Activated naive CD4-positive, alpha-beta T cell treated with anti-CD3 and anti-CD28 coated beads for 36 hours (primary cell): ENCODE data around the gene AP1B1. TPM values are rescaled to one million over a fixed set of nuclear protein-coding genes. Genes with fewer than 3 reads are reported as not detected.
"Not testable (repeated sequence)": the region's sequence is repeated elsewhere in the genome, so short reads cannot be mapped to it uniquely, and the experiment has no call there.

Source experiments
- CTCF ChIA-PET: fragments of 350-600 bp; sonication (Branson Sonifier 250); formaldehyde crosslinking; loops from one replicate; lab custom pipeline; 2021; ENCODE audit warnings: antibody characterized with exemption; lab: Charles Lee
- DNase-seq: peaks from one replicate; pipeline ENCODE4 v3.0.0-alpha.2; 2020
- H3K27ac Mint-ChIP-seq: one replicate; pipeline ENCODE4 v1.8.0; 2021; ENCODE audit warnings: mild to moderate bottlenecking, mixed read lengths
- H3K27me3 Mint-ChIP-seq: one replicate; pipeline ENCODE4 v1.8.0; 2021; ENCODE audit warnings: low read depth, mixed read lengths
- H3K36me3 Mint-ChIP-seq: one replicate; pipeline ENCODE4 v1.8.0; 2021; ENCODE audit warnings: low read depth, mixed read lengths
- H3K4me1 Mint-ChIP-seq: one replicate; pipeline ENCODE4 v1.8.0; 2021; ENCODE audit warnings: low read depth, mixed read lengths
- H3K4me3 Mint-ChIP-seq: one replicate; pipeline ENCODE4 v1.8.0; 2021; ENCODE audit warnings: mild to moderate bottlenecking, moderate library complexity, mixed read lengths
- H3K9me3 Mint-ChIP-seq: one replicate; pipeline ENCODE4 v1.8.0; 2021; ENCODE audit warnings: mixed read lengths
- intact Hi-C: fragments of 100-400 bp; cut with micrococcal nuclease; formaldehyde crosslinking; loops from one replicate; pipeline ENCODE4 v1.15.1; 2023
- total RNA-seq, 2 experiments: library from RNA; stranded (reverse); gene quantifications; one replicate each; pipeline ENCODE4 v1.2.3, GENCODE V29; 2021

AP1B1 gene
- total RNA-seq, 2 experiments from 2014 or later, result 52.0 to 52.2 TPM

DNA sequence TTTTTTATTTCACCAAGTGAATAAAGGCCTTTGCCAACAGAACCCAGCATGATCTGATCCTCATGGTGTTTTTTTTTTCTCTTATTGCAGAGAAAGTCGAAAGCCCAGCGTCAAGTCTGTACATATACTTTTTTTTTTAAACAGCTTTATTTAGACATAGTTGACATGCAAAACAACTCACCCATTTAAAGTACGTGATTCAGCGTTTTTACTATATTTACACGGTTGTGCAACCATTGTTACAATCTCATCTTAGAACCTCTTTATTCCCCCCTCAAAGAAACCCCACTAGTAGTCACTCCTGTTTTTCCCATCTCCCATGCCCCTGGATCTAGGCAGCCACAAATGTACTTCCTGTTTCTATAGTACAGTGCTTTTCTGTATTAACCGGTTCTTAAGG lies 20.6 kb upstream of the AP1B1 start:
- DNase-seq, result no peak
- Mint-ChIP-seq H3K4me1 (peaks cover under 1% of the 10 kb centered on the region), H3K4me3 (no peak overlapping the region), H3K9me3 (no peaks in the 10 kb centered on the region), H3K27me3 (no peaks in the 10 kb centered on the region), H3K36me3 (no peaks in the 10 kb centered on the region), H3K27ac (no peak overlapping the region)
- CTCF ChIA-PET, result interaction anchor here (1.3 kb wide), 1 partner anchor 27 kb away, joined by 7 read pairs; no protein-coding TSS in a partner anchor
- intact Hi-C loops, result no loop called here

DNA sequence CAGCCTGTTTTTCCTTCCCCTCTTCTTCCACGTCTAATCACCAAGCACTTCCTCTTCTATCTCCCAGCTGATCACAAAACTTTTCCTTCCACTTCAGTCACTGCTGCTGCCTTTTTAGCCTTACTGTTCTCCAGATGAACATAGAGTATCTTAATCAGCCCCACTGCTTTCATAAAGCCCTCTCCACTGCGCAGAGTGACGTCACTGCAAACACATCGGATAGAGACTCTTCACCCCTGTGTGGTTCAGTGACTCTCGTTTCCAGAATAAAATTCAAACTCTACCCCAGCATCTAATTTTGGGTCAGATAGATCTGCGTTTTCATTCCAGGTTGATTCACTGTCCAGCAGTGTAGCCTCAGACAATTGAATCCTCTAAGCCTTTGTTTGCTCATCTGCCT lies 13.2 kb upstream of the AP1B1 start:
- H3K4me1 Mint-ChIP-seq, result not testable (repeated sequence)

DNA sequence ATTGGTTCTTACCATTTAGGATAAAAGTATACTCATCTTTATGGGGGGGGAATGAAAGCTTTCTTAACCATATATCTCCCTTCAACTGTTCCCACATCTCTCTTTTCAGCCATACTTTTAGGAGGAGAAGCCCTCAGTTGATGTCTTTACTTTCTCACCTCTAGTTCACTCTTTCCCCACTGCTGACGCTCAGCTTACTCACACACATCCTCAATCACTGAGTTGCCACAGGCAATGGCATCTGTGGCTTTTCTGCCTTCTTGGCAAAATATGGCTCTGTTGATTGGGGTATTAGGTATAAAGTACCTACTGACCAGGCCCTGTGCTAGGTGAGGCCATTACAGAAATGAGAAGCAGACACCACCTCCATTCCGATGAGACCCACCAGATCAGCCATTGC lies 12.2 kb upstream of the AP1B1 start:
- intact Hi-C loops, result no loop called here
- Mint-ChIP-seq H3K9me3 (no peaks in the 10 kb centered on the region), H3K36me3 (no peaks in the 10 kb centered on the region), H3K27ac (no peak overlapping the region), H3K4me3 (no peak overlapping the region), H3K4me1 (no peaks in the 10 kb centered on the region), H3K27me3 (peaks cover 2% of the 10 kb centered on the region)
- no peak for DNase-seq
- CTCF ChIA-PET, result no interaction called here

More for the DNA sequence above, 13.2 kb upstream of the AP1B1 start:
- CTCF ChIA-PET, intact Hi-C loops, H3K4me3 Mint-ChIP-seq, H3K9me3 Mint-ChIP-seq, DNase-seq, H3K27me3 Mint-ChIP-seq, H3K36me3 Mint-ChIP-seq, H3K27ac Mint-ChIP-seq: not testable (repeated sequence)

DNA sequence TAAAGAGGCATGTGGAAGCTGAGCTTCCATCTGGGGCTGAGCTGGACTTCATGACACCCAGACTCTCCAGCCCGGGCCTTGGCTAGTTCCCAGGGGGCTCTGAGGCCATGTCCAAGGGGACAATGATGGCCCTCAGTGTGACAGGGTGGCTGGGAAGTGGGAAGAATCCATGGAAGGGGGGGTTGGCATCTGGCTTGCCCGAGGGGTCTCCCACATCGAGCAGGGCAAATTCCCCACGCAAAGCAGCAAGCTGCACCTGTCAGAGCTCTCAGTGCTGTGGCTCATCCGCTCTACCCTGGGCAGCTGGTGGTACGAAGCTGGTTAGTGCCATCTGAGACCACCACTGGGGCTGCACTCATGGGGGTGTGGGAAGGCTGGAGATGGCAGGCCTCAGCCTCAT lies 9.4 kb upstream of the AP1B1 start:
- Mint-ChIP-seq H3K27me3 (peaks cover 2% of the 10 kb centered on the region), H3K27ac (no peak overlapping the region), H3K9me3 (no peaks in the 10 kb centered on the region), H3K4me1 (peaks cover 6% of the 10 kb centered on the region), H3K36me3 (no peaks in the 10 kb centered on the region), H3K4me3 (no peak overlapping the region)
- intact Hi-C loops, result no loop called here
- CTCF ChIA-PET, result interaction anchor here (2.1 kb wide), 1 partner anchor 126 kb away, joined by 5 read pairs; no protein-coding TSS in a partner anchor
- DNase-seq, result no peak

DNA sequence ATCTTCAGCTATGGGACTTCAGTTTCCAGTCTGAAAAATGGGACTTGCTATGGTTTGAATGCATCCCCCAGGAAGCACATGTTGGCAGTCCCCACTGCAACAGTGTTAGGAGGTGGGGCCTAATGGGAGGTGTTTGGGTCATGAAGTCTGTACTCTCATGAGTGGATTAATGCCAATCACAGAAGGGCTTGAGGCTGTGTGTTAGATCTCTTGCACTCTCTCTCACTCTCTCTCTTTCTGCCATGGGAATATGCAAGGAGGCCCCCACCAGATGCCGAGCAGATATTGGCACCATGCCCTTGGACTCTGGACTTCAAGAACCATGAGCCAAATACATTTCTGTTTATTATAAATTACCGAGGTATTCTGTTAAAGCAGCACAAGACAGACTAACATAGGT lies 7.8 kb upstream of the AP1B1 start:
- no peak overlapping the region for H3K27ac Mint-ChIP-seq
- no peaks in the 10 kb centered on the region for H3K36me3 Mint-ChIP-seq
- H3K9me3 Mint-ChIP-seq, result no peaks in the 10 kb centered on the region
- no peak overlapping the region for H3K4me3 Mint-ChIP-seq
- no peaks in the 10 kb centered on the region for H3K27me3 Mint-ChIP-seq
- CTCF ChIA-PET, result interaction anchor here (0.6 to 2.4 kb wide), 5 partner anchors 17 to 163 kb away, joined by 3 to 9 read pairs (median 5); partner anchors contain the start of gene THOC5
- no peak for DNase-seq
- peaks cover 6% of the 10 kb centered on the region for H3K4me1 Mint-ChIP-seq
- intact Hi-C loops, result no loop called here

DNA sequence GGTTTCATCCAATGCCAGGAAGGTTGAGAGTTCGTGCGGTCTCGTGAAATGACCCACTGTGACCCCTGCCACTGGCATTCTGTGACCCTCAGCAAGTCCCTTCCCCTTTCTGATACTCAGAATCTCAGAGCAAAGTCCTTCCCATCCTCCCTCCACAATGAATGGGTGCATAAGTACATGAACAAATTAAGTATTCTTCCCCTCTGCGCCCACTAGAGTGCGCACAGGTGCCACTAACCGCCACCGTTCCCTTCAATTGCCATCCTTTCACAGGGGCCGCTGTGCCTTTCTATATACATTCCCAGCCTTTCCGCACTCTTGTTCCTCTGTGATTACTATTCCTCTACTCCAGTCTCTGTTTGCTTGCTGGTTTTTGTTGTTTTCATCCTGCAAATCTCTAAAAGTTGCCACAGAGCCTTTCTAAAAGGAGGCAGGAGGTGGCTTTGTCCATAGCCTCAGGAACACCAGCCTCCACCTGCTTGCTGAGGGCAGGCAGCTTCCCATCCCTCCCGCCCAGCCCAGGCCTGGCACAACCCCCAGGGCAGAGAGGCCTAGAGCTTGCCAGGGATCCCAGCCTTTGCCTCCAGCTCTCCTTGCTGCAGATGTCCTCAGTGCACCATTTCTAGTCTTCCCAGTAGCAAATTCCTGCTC lies 6.7 kb upstream of the AP1B1 start:
- Mint-ChIP-seq H3K36me3 (no peaks in the 10 kb centered on the region), H3K4me1 (peaks cover 6% of the 10 kb centered on the region), H3K4me3 (no peak overlapping the region), H3K9me3 (no peaks in the 10 kb centered on the region), H3K27ac (no peak overlapping the region), H3K27me3 (no peaks in the 10 kb centered on the region)
- CTCF ChIA-PET, result interaction anchor here (0.7 to 2.4 kb wide), 8 partner anchors 18 to 606 kb away, joined by 3 to 9 read pairs (median 3); partner anchors contain the start of gene THOC5
- DNase-seq, result peak; percentile 81
- intact Hi-C loops, result loop anchor here (1.0 kb wide), 4 partner anchors 19 to 694 kb away; no protein-coding TSS in a partner anchor

DNA sequence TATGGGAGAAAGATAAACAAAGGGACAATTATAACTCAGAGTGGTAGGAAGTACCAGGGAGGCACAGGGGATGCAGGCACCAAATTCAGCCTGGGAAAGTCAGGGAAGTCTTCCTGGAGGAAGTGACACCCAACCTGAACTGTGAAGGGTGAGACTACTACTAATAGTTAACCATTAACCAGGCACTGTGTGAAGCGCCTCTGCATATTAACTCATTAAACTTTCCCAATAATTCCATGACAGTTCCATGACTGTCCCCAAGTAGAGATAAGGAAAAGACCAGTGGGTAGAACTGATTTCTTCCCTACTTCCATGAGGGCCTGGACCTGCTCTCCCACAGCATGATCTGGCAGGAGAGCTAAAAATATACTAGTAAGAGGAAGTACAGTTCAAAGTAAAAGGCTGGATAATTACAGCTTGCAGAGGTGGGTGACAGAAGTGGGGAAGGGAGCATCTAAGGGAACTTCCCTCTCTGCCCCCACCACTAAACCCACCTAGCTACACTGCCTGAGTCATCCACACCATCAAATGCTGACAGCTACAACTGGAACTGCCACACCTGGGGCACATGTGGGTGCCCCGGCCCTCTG lies 4.7 kb upstream of the AP1B1 start:
- no peak for DNase-seq
- Mint-ChIP-seq H3K27me3 (no peaks in the 10 kb centered on the region), H3K27ac (no peak overlapping the region), H3K4me1 (peaks cover 10% of the 10 kb centered on the region), H3K9me3 (no peaks in the 10 kb centered on the region), H3K4me3 (no peak overlapping the region), H3K36me3 (no peaks in the 10 kb centered on the region)
- intact Hi-C loops, result no loop called here
- CTCF ChIA-PET, result interaction anchor here (0.5 kb wide), 1 partner anchor 203 kb away, joined by 4 read pairs; no protein-coding TSS in a partner anchor

DNA sequence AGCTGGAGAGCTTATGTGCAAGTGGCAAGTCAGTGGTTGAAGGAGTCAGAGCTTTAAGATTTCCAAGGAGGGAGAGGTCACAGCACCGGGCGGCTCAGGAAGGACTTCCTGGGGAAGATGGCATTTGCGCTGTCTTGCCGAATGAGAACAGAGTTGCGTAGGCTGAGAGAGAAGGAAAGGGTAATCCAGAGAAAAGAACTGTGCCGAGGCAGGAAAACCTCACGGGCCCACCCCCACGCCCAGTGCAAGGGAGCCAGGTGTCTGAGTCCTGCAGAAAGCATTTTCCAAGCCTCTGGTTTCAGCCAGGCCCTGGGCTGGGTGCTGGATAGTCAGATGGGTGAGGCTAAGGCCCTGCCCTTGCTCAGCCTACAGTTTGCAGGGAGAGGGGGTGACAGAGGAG lies 3.2 kb upstream of the AP1B1 start:
- no peaks in the 10 kb centered on the region for H3K36me3 Mint-ChIP-seq
- H3K4me3 Mint-ChIP-seq, result no peak overlapping the region
- DNase-seq, result no peak
- H3K4me1 Mint-ChIP-seq, result peaks cover 21% of the 10 kb centered on the region
- intact Hi-C loops, result no loop called here
- H3K9me3 Mint-ChIP-seq, result no peaks in the 10 kb centered on the region
- CTCF ChIA-PET, result interaction anchor here (0.7 kb wide), 1 partner anchor 17 kb away, joined by 5 read pairs; no protein-coding TSS in a partner anchor
- no peak overlapping the region for H3K27ac Mint-ChIP-seq
- no peaks in the 10 kb centered on the region for H3K27me3 Mint-ChIP-seq

DNA sequence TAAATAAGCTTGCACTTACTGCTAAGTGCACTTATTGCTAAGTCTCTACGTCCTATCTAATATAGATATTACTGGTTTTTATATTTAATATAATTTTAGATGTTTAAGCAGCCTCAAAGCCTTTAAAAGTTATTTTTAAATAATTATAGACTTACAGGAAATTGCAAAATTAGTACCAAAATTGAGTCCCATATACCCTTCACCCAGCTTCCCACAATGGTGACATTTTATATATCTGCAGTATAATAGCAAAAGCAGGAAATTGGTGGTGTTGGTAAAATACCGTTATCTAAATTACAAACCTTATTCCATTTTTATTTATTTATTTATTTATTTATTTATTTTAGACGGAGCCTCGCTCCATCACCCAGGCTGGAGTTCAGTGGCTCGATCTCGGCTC lies 1.9 kb upstream of the AP1B1 start:
- intact Hi-C loops, result no loop called here
- no peak for DNase-seq
- Mint-ChIP-seq H3K4me3 (no peak overlapping the region), H3K9me3 (no peaks in the 10 kb centered on the region), H3K4me1 (peaks cover 34% of the 10 kb centered on the region), H3K27me3 (no peaks in the 10 kb centered on the region), H3K27ac (no peak overlapping the region), H3K36me3 (no peaks in the 10 kb centered on the region)
- CTCF ChIA-PET, result interaction anchor here (1.0 kb wide), 1 partner anchor 30 kb away, joined by 3 read pairs; no protein-coding TSS in a partner anchor

DNA sequence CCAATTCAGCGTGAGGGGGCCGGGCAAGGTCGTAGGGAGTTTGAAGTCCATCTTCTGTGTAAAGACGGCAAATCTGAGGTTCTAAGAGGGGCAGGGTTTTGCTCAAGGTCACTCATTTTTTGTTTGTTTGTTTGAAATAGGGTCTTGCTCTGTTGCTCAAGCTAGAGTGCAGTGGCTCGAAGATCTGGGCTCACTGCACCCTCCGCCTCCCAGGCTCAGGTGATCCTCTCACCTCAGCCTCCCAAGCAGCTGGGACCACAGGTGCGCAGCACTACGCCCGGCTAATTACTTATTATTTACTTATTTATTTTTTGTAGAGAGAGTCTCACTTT lies 355 bp upstream of the AP1B1 start:
- peaks cover 41% of the 10 kb centered on the region for H3K4me1 Mint-ChIP-seq

DNA sequence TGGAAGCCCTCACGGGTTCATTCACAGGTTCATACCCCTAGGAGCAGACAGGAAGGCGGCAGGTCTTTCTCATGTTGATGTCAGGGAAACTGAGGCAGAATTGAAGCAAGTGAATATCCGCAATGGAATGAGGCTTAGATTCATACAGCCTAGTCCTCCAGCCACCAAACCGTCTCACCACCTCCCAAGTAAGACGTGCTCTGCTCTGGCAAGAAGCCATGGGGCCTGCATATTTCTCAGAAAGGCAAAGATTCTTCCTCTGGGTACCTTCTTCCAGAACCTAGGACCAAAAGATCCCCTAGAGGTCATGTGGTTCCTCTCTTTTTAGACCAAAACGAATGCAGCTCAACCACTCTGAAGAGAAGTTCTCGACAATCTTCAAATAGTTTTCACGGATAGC lies 1.7 kb downstream of the AP1B1 start:
- H3K27me3 Mint-ChIP-seq, result no peaks in the 10 kb centered on the region
- no peak overlapping the region for H3K27ac Mint-ChIP-seq
- peaks cover 4% of the 10 kb centered on the region for H3K36me3 Mint-ChIP-seq
- intact Hi-C loops, result no loop called here
- no peak for DNase-seq
- H3K4me3 Mint-ChIP-seq, result peak overlapping the region; percentile 34
- peaks cover 50% of the 10 kb centered on the region for H3K4me1 Mint-ChIP-seq
- no peaks in the 10 kb centered on the region for H3K9me3 Mint-ChIP-seq
- CTCF ChIA-PET, result interaction anchor here (0.6 to 1.1 kb wide), 2 partner anchors 24 to 73 kb away, joined by 3 to 4 read pairs; no protein-coding TSS in a partner anchor

More for the DNA sequence above, 355 bp upstream of the AP1B1 start:
- H3K36me3 Mint-ChIP-seq, result peaks cover 2% of the 10 kb centered on the region
- DNase-seq, result no peak
- peak overlapping the region; percentile 90 for H3K4me3 Mint-ChIP-seq
- no peaks in the 10 kb centered on the region for H3K27me3 Mint-ChIP-seq
- H3K27ac Mint-ChIP-seq, result peak overlapping the region; percentile 82
- no peaks in the 10 kb centered on the region for H3K9me3 Mint-ChIP-seq
- intact Hi-C loops, result loop anchor here (1.0 kb wide), 1 partner anchor 450 kb away; the partner anchor contains the start of gene ASCC2
- CTCF ChIA-PET, result no interaction called here

DNA sequence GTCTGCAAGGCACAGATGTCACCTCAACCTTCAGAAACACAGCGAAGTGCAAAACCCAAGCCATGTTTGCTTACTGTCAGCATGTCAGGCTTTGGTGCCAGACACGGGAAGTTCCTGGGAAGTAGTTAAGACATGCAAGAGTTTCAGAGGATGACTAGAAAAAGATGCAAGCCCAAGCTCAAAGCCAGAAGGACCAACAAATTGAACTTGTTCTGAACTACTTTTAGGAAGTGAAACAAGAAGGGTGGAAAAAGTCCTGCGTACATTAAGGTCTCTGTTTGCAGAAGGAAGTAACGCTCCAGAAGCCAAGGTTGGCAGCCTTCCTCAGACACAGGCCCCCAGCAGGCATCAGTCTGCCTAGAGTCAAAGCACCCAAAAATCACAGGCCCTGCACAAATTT lies 2.6 kb downstream of the AP1B1 start:
- intact Hi-C loops, result no loop called here
- CTCF ChIA-PET, result interaction anchor here (0.6 to 1.1 kb wide), 2 partner anchors 30 to 72 kb away, joined by 3 to 4 read pairs; no protein-coding TSS in a partner anchor
- H3K36me3 Mint-ChIP-seq, result peaks cover 4% of the 10 kb centered on the region
- peak overlapping the region; percentile 60 for H3K27ac Mint-ChIP-seq
- no peak for DNase-seq
- H3K4me1 Mint-ChIP-seq, result peaks cover 56% of the 10 kb centered on the region
- no peaks in the 10 kb centered on the region for H3K27me3 Mint-ChIP-seq
- peak overlapping the region; percentile 32 for H3K4me3 Mint-ChIP-seq
- no peaks in the 10 kb centered on the region for H3K9me3 Mint-ChIP-seq
